Measurements from ENCODE around the gene CDSN.

GRCh38 chr6:31090275-31090972 lies 29.8 kb downstream of the CDSN start:
- TF ChIP-seq CTCF (IDR thresholded peaks at IDR 0.05; ENCODE audit: poor library complexity), result no peak
- no peak for TF ChIP-seq EZH2 (IDR thresholded peaks at IDR 0.05; ENCODE audit: borderline replicate concordance)
